A549 (cell line): ENCODE measurements around the gene SLC66A2. TPM values are rescaled to one million over a fixed set of nuclear protein-coding genes. Genes with fewer than 3 reads are reported as not detected.
A peak's percentile ranks its signal among the peaks of the same experiment; 100 is the strongest.

Experiments used
- ATAC-seq, 2 experiments: fragments of 200-7000 bp in 1 of 2; fragments of >200 bp in 1 of 2; cut with Nextera tagmentation in 1 of 2; cut with Tn5 transposase in 1 of 2; 3 replicates each; pipeline versions ENCODE4 v1.8.0 to v1.9.1; 2018 to 2020; ENCODE audit warnings: mild to moderate bottlenecking in 1 of 2, moderate library complexity in 1 of 2
- CTCF ChIA-PET: fragments of 300-600 bp; sonication (Branson Sonifier 250); formaldehyde crosslinking; extraction: SDS; loops from one replicate; lab custom pipeline; 2021; ENCODE audit warnings: antibody characterized with exemption, inconsistent platforms; lab: Yijun Ruan, JAX
- POLR2A ChIA-PET: fragments of 350-600 bp; formaldehyde crosslinking; extraction: SDS; loops from one replicate; lab custom pipeline; 2021; ENCODE audit warnings: antibody characterized with exemption, inconsistent platforms; lab: Yijun Ruan, JAX
- DNase-seq, 2 experiments: peaks; one replicate each; pipeline versions ENCODE4 v3.0.0 to v3.0.0-alpha.2; 2011 to 2016; ENCODE audit warnings: low read depth in 1 of 2, low spot score in 1 of 2
- FAIRE-seq: peaks from 2 replicates; lab custom pipeline; 2011; peaks lifted over from hg19 to GRCh38; lab: Jason Lieb, UNC
- H3K27ac ChIP-seq, 2 experiments: fragments of >200 bp; sonication (Bioruptor Twin); formaldehyde crosslinking; 3 replicates each; pipeline ENCODE4 v1.5.1; 2016 to 2017
- H3K4me1 ChIP-seq: fragments of >200 bp; sonication (Bioruptor Twin); formaldehyde crosslinking; 3 replicates; pipeline ENCODE4 v1.6.1; 2016
- H3K4me2 ChIP-seq: fragments of >200 bp; sonication (Bioruptor Twin); formaldehyde crosslinking; 3 replicates; pipeline ENCODE4 v1.6.1; 2016
- H3K4me3 ChIP-seq: fragments of >200 bp; sonication (Bioruptor Twin); formaldehyde crosslinking; 3 replicates; pipeline ENCODE4 v1.5.1; 2016
- H3K9me3 ChIP-seq: fragments of >200 bp; sonication (Bioruptor Twin); formaldehyde crosslinking; 3 replicates; pipeline ENCODE4 v1.6.1; 2016
- EHMT2 ChIP-seq: fragments of 200-600 bp; sonication (generic); IDR thresholded peaks from 2 replicates; pipeline ENCODE4 v1.6.1; 2016; ENCODE audit warnings: antibody characterized with exemption, low read depth, mild to moderate bottlenecking, moderate library complexity
- EP300 ChIP-seq, 2 experiments: fragments of >200 bp; sonication (Bioruptor Twin); formaldehyde crosslinking; IDR thresholded peaks; 2 replicates in 1 of 2; 3 replicates in 1 of 2; pipeline ENCODE4 v1.6.1; 2016 to 2017
- ESRRA ChIP-seq: fragments of 150-350 bp; IDR thresholded peaks from 2 replicates; pipeline ENCODE4 v1.6.1; 2014; ENCODE audit warnings: mild to moderate bottlenecking, low read length, borderline replicate concordance
- FOSB ChIP-seq: fragments of 250-450 bp; sonication (Bioruptor Pico); IDR thresholded peaks from 2 replicates; pipeline ENCODE4 v1.5.0; 2020; ENCODE audit warnings: mild to moderate bottlenecking, moderate library complexity
- FOXS1 ChIP-seq: fragments of 250-450 bp; sonication (Bioruptor Pico); IDR thresholded peaks from 2 replicates; pipeline ENCODE4 v1.5.0; 2020; ENCODE audit warnings: mild to moderate bottlenecking, moderate library complexity
- HEYL ChIP-seq: fragments of 250-450 bp; sonication (Bioruptor Pico); IDR thresholded peaks from 2 replicates; pipeline ENCODE4 v1.8.0; 2021; ENCODE audit warnings: mild to moderate bottlenecking, moderate library complexity
- HMGXB4 ChIP-seq: fragments of 250-450 bp; sonication (Bioruptor Pico); IDR thresholded peaks from 2 replicates; pipeline ENCODE4 v1.5.0; 2021; ENCODE audit warnings: mild to moderate bottlenecking, moderate library complexity, borderline replicate concordance
- HOXA7 ChIP-seq: fragments of 250-450 bp; sonication (Bioruptor Pico); IDR thresholded peaks from 2 replicates; pipeline ENCODE4 v1.5.0; 2020; ENCODE audit warnings: mild to moderate bottlenecking, moderate library complexity
- JUN ChIP-seq, 2 experiments: fragments of >200 bp; sonication (Bioruptor Twin); formaldehyde crosslinking; IDR thresholded peaks; 2 replicates in 1 of 2; 3 replicates in 1 of 2; pipeline ENCODE4 v1.6.1; 2016 to 2017
- KDM5A ChIP-seq: fragments of 200-600 bp; sonication (generic); IDR thresholded peaks from 2 replicates; pipeline ENCODE4 v1.6.1; 2016; ENCODE audit warnings: antibody characterized with exemption, mild to moderate bottlenecking
- MAFK ChIP-seq: fragments of 450-650 bp; IDR thresholded peaks from 2 replicates; pipeline ENCODE4 v1.6.1; 2014; ENCODE audit not compliant: partially characterized antibody
- NFE2L2 ChIP-seq: fragments of 150-350 bp; conservative IDR thresholded peaks from 2 replicates; pipeline ENCODE4 v1.6.1; 2014; ENCODE audit warnings: low read length
- NR3C1 ChIP-seq: fragments of >200 bp; sonication (Bioruptor Twin); formaldehyde crosslinking; IDR thresholded peaks from 3 replicates; pipeline ENCODE4 v1.6.1; 2017
- POLR2A ChIP-seq: IDR thresholded peaks from 2 replicates; pipeline ENCODE4 v1.6.1; 2012; ENCODE audit warnings: mild to moderate bottlenecking, low read length
- RARB ChIP-seq: fragments of 250-450 bp; sonication (Bioruptor Pico); IDR thresholded peaks from 2 replicates; pipeline ENCODE4 v1.8.0; 2021; ENCODE audit warnings: mild to moderate bottlenecking, moderate library complexity
- RFX5 ChIP-seq: fragments of 450-650 bp; IDR thresholded peaks from 2 replicates; pipeline ENCODE4 v1.7.1; 2014; ENCODE audit warnings: antibody characterized with exemption, mild to moderate bottlenecking, moderate library complexity
- RNF2 ChIP-seq: fragments of 200-600 bp; sonication (generic); IDR thresholded peaks from 2 replicates; pipeline ENCODE4 v1.6.1; 2016; ENCODE audit warnings: low read depth, mild to moderate bottlenecking, antibody characterized with exemption, moderate library complexity, borderline replicate concordance
- SMC3 ChIP-seq: fragments of >200 bp; sonication (Bioruptor Twin); formaldehyde crosslinking; IDR thresholded peaks from 3 replicates; pipeline ENCODE4 v1.6.1; 2018; ENCODE audit warnings: inconsistent platforms
- TFCP2L1 ChIP-seq: fragments of 250-450 bp; sonication (Bioruptor Pico); IDR thresholded peaks from 2 replicates; pipeline ENCODE4 v1.5.0; 2021; ENCODE audit warnings: mild to moderate bottlenecking
- USF2 ChIP-seq: fragments of 450-650 bp; IDR thresholded peaks from 2 replicates; pipeline ENCODE4 v1.6.1; 2014; ENCODE audit warnings: antibody characterized with exemption
- ZC3H11A ChIP-seq: fragments of 450-650 bp; IDR thresholded peaks from 2 replicates; pipeline ENCODE4 v1.6.1; 2014; ENCODE audit warnings: antibody characterized with exemption, mild to moderate bottlenecking
- ZNF302 ChIP-seq: fragments of 250-450 bp; sonication (Bioruptor Pico); IDR thresholded peaks from 2 replicates; pipeline ENCODE4 v1.9.0; 2021; ENCODE audit warnings: inconsistent platforms, mild to moderate bottlenecking, moderate library complexity
- WGBS: methylation state at CpG from one replicate; pipeline ENCODE4 v1.1.6; 2017; ENCODE audit errors: missing lambda C conversion rate; 5-methylcytosine and 5-hydroxymethylcytosine counted together
- polyA plus RNA-seq, 4 experiments: library from polyadenylated mRNA; depleted of rRNA in 3 of 4; stranded (reverse); fragments of >200 nt; fragmentation: RNase III in 1 of 4; extraction: RNeasy Plus Mini Kit Qiagen cat#74134 plus additional on column Dnase treatment in 1 of 4; gene quantifications; 2 replicates in 3 of 4; 3 replicates in 1 of 4; pipeline ENCODE4 v1.2.3, GENCODE V29; 2011 to 2017
- TF ChIP-seq, protein P1 (sequence below): fragments of >200 bp; sonication (Bioruptor Twin); formaldehyde crosslinking; IDR thresholded peaks from 3 replicates; pipeline ENCODE4 v1.5.1; 2016
- TF ChIP-seq, protein P2 (sequence below): IDR thresholded peaks from 2 replicates; pipeline ENCODE4 v1.6.1; 2012

Gene SLC66A2
- polyA plus RNA-seq, 2 of the 4 experiments (the other 2 are of a cell fraction), result 4.8 to 11.5 TPM

DNA sequence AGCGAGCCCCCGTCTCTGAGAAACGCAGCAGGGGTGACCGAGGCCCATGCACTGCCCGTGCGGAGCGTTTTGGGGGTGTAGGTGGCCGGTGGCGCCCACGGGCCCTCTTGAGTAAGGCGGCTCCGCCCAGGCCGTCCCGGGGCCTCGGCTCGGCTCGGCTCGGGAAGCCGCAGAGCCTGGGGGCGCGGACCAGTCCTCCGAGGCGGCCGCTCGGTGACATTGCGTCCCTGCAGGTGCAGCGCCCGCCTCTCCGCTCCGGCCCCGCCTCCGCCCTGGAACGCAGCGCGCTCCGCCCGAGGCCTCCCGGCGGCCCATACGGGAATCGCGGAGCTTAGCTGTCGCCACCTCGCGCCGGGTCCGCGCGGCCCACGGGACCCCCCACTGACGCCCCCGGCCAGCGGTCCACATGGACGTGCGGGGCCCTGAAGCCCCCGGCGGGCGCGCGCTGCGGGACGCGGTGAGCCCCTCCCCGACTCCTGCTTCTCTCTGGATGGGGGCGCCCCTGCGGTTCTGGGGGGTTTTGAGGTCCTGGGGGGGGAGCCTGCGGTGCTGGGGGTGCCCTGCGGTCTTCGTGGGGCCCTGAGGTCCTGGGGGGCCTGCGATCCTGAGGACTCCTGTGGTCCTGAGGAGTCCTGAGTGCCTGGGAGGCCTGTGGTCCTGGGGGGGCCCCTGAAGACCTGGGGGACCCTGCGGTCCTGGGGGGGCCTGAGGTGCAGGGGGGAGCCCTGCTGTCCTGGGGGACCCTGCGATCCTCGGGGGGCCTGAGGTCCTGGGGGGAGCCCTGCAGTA lies 13.1 kb upstream of the SLC66A2 start, which contains the start of gene HSBP1L1:
HSBP1L1 (plus strand) TSS at position 314 of the 789 bp plus-strand sequence; CDS start at position 407, 93 bp downstream.
- CTCF ChIA-PET, result no interaction called here
- Histone ChIP-seq H3K27ac (peak within 1 kb of the TSS; percentile 84 to 99), H3K9me3 (no peaks in the 10 kb centered on the region), H3K4me2 (peak within 1 kb of the TSS; percentile 93), H3K4me3 (peak within 1 kb of the TSS; percentile 63), H3K4me1 (peaks cover 7% of the 10 kb centered on the region)
- POLR2A ChIA-PET, result interaction anchor here (1.4 kb wide), 1 partner anchor 13 kb away, joined by 3 read pairs; the partner anchor contains the start of gene SLC66A2
- ATAC-seq (peak; percentile 90 to 94), DNase-seq (peak; percentile 57 to 58), FAIRE-seq (no peak)
- WGBS, result no CpG with 5 or more reads among the region's 73 CpGs
- TF ChIP-seq POLR2A (peak; percentile 26; the same call in 1 of the 2 replicates), KDM5A (no peak), NR3C1 (no peak), MAFK (no peak), EP300 (IDR thresholded peaks at IDR 0.05) (no peak), HMGXB4 (CRISPR knock-in tag) (no peak)
- TF ChIP-seq, protein P1, sequence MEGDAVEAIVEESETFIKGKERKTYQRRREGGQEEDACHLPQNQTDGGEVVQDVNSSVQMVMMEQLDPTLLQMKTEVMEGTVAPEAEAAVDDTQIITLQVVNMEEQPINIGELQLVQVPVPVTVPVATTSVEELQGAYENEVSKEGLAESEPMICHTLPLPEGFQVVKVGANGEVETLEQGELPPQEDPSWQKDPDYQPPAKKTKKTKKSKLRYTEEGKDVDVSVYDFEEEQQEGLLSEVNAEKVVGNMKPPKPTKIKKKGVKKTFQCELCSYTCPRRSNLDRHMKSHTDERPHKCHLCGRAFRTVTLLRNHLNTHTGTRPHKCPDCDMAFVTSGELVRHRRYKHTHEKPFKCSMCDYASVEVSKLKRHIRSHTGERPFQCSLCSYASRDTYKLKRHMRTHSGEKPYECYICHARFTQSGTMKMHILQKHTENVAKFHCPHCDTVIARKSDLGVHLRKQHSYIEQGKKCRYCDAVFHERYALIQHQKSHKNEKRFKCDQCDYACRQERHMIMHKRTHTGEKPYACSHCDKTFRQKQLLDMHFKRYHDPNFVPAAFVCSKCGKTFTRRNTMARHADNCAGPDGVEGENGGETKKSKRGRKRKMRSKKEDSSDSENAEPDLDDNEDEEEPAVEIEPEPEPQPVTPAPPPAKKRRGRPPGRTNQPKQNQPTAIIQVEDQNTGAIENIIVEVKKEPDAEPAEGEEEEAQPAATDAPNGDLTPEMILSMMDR, result peak; percentile 14; the same call in 1 of the 3 replicates

DNA sequence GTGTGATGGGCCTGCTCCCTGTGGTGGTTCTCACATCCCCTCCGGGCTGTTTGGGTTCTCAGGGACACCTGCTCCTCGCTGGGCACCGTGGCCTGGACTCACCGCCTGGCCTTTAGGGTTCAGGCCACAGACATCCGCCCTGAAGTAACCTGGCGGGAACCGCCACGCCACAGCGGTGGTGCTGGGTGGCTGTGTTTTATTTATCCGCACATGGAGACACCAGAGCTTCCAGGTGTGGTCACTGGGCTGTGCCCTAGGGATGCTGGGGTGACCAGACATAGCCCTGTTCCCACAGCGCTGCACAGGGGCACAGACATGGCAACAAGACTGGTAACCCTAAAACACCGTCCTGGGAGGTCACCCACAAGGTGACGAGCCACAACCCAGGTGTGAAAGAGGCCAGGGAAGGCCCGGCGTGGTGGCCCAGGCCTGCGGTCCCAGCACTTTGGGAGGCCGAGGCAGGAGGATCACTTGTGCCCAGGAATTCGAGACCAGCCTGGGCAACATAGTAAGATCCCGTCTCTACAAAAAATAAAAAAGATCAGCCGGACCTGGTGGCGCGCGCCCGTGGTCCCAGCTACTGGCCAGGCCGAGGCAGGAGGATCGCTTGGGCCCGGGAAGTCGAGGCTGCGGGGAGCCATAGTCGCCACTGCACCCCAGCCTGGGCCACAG lies 12.3 kb upstream of the SLC66A2 start:
- peak overlapping the region; percentile 84 to 99 for H3K27ac ChIP-seq
- H3K9me3 ChIP-seq, result no peaks in the 10 kb centered on the region
- DNase-seq (no peak), FAIRE-seq (no peak), ATAC-seq (no peak)
- 81% methylated on average over 5 of the region's 30 CpGs for WGBS
- ChIA-PET POLR2A (interaction anchor here (1.4 kb wide), 1 partner anchor 12 kb away, joined by 3 read pairs; the partner anchor contains the start of gene SLC66A2), CTCF (no interaction called here)
- TF ChIP-seq ESRRA (no peak), ZNF302 (CRISPR knock-in tag) (no peak), FOSB (CRISPR knock-in tag) (no peak), SMC3 (no peak), HEYL (CRISPR knock-in tag) (no peak), NFE2L2 (no peak), ZC3H11A (no peak), HOXA7 (CRISPR knock-in tag) (no peak), RARB (CRISPR knock-in tag) (no peak)
- peaks cover 7% of the 10 kb centered on the region for H3K4me1 ChIP-seq
- H3K4me3 ChIP-seq, result peak overlapping the region; percentile 63
- peak overlapping the region; percentile 93 for H3K4me2 ChIP-seq

- 87% methylated on average over 27 of the region's 30 CpGs for WGBS
- ATAC-seq, result no peak
- no peaks in the 10 kb centered on the region for H3K9me3 ChIP-seq
- H3K4me2 ChIP-seq, result no peak overlapping the region
- H3K27ac ChIP-seq, result no peak overlapping the region
- no peak overlapping the region for H3K4me3 ChIP-seq
- no peak for FAIRE-seq
- DNase-seq, result no peak
- ChIA-PET CTCF (no interaction called here), POLR2A (no interaction called here)
- H3K4me1 ChIP-seq, result peaks cover 7% of the 10 kb centered on the region
- TF ChIP-seq JUN (IDR thresholded peaks at IDR 0.05), result no peak
- TF ChIP-seq USF2, result no peak
- TF ChIP-seq, protein P2, sequence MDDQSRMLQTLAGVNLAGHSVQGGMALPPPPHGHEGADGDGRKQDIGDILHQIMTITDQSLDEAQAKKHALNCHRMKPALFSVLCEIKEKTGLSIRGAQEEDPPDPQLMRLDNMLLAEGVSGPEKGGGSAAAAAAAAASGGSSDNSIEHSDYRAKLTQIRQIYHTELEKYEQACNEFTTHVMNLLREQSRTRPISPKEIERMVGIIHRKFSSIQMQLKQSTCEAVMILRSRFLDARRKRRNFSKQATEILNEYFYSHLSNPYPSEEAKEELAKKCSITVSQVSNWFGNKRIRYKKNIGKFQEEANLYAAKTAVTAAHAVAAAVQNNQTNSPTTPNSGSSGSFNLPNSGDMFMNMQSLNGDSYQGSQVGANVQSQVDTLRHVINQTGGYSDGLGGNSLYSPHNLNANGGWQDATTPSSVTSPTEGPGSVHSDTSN, result no peak
- no peak for TF ChIP-seq ESRRA
- TF ChIP-seq RFX5, result no peak
- no peak for TF ChIP-seq TFCP2L1
- TF ChIP-seq FOXS1 (CRISPR knock-in tag), result no peak
- no peak for TF ChIP-seq FOSB (CRISPR knock-in tag)
- no peak for TF ChIP-seq RNF2
- TF ChIP-seq EHMT2, result no peak
- no peak for TF ChIP-seq NFE2L2
These were observed 11.6 kb upstream of the SLC66A2 start for GRCh38 chr18:79962835-79963657.
